Measurements from ENCODE around the gene RUFY2.
"Not testable (repeated sequence)": the region's sequence is repeated elsewhere in the genome, so short reads cannot be mapped to it uniquely, and the experiment has no call there.

The RUFY2 gene

GRCh38 chr10:68318331-68319059, 88.6 kb downstream of the RUFY2 start:
- no peak for DNase-seq

GRCh38 chr10:68315582-68315981, 91.5 kb downstream of the RUFY2 start:
- DNase-seq, result no peak

GRCh38 chr10:68314930-68315329, 92.1 kb downstream of the RUFY2 start:
- DNase-seq, result not testable (repeated sequence)

- DNase-seq, result no peak
Measured at GRCh38 chr10:68310531-68310930, 96.5 kb downstream of the RUFY2 start.

- no peak for DNase-seq
Measured at GRCh38 chr10:68305854-68306253, 101.2 kb downstream of the RUFY2 start.

GRCh38 chr10:68303849-68304412, 103.1 kb downstream of the RUFY2 start:
- no peak for DNase-seq

- no peak for DNase-seq
Measured at GRCh38 chr10:68302871-68303270, 104.2 kb downstream of the RUFY2 start.

GRCh38 chr10:68302503-68302823, 104.6 kb downstream of the RUFY2 start:
- no peak for DNase-seq

- DNase-seq, result no peak
Measured at GRCh38 chr10:68301790-68302502, 105.1 kb downstream of the RUFY2 start.

GRCh38 chr10:68301301-68301700, 105.8 kb downstream of the RUFY2 start:
- DNase-seq, result no peak

- no peak for DNase-seq
Measured at GRCh38 chr10:68296843-68297663, 110.0 kb downstream of the RUFY2 start.
